CD4-positive, alpha-beta T cell treated with Interleukin-12 subunit alpha and Interleukin-12 subunit beta, for 1 hour (primary cell): ENCODE measurements around the gene ALDH1L1.

Experiments used
- DNase-seq: peaks from one replicate; pipeline ENCODE4 v3.0.0-alpha.2; 2020

The ALDH1L1 gene

DNA sequence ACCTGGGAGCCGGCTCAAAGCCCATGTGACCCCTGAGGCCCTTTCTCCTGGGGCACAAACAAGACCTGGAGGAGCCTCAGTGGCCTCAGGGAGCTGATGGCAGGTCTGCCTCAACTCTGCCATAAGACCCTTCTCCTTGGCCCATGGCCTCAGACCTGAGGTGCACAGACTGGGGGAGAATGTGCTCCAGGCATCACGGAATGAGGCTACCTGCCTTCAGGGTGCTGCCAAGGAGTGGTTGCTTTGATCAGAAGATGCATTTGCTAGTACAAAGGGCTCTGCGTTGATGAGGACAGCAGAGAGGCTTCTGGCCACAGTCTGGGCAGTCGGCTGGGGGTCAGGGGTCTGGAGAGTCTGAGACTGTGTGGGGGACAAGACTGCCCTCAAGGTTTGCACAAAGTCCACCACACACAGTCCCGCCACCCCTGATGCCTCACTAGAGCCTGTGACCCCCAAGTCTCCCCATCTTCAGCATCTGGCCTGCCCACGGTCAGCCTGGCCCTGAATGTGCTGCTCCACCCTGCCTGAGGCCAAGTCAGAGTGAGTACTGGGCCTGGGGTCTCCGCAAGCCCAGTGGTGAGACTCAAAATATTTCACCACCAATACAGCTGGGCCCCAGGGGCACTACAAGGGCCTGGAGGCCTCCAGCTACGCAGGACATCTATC is 26.6 kb downstream of the ALDH1L1 start:
- no peak for DNase-seq

- DNase-seq: no peak
These were observed 27.3 kb downstream of the ALDH1L1 start for GRCh38 chr3:126152901-126153694.

DNA sequence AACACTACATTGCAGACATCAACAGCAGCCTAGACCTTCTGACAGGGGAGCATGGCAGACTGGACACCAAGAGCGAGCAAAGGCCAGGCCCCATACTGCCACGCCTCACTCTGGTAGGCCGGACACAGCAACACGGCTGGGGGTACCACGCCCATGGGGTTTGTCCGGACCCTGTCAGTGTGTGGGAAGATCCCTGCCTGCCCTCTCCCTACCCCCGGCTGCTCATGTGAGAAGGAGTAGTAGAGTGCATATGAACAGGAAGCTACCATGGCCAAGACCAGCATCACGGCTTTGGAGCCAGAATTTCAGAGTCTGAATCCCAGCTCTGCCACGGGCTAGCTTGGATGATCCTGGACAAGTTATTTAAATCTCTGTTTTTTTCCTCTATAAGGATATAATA is 27.9 kb downstream of the ALDH1L1 start:
- no peak for DNase-seq

DNA sequence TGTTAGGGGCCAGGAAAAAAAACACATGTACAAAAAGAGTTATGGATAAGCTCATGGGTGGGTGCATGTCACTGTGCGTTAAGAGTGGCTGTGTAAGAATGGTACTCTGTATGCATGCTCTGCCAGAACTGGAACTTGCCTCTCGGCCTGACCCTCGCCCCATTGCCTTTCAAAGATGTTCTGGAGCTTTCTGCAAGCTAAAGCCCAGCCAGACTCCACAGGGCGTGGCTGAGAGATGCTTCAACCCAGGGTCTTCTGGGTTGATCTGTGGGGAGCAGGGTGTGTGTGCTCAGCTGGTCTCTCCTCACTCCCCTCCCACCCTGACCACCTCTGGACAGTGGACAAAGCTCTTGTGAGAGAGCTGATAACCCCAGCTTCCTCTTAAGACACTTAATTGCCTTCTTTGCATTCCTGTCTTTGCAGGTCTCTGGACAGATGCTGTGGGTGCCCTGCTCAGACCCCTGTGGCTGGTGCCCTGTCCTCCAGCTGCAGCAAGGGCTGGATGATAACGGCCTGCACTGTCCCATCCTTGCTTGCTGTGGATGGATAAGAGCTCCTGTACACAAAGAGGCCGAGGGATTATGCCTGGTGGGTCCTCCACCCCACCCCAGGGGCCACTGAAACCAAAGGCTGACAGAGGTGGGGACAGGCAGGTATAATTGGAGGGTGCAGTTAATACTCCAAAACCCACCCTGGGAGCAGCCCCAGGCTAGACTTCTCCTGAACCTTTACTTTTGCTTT is 28.7 kb downstream of the ALDH1L1 start:
- no peak for DNase-seq

- DNase-seq: no peak
These were observed 30.3 kb downstream of the ALDH1L1 start for GRCh38 chr3:126149960-126150515.

GRCh38 chr3:126149256-126149902 is 31.0 kb downstream of the ALDH1L1 start:
- no peak for DNase-seq

DNA sequence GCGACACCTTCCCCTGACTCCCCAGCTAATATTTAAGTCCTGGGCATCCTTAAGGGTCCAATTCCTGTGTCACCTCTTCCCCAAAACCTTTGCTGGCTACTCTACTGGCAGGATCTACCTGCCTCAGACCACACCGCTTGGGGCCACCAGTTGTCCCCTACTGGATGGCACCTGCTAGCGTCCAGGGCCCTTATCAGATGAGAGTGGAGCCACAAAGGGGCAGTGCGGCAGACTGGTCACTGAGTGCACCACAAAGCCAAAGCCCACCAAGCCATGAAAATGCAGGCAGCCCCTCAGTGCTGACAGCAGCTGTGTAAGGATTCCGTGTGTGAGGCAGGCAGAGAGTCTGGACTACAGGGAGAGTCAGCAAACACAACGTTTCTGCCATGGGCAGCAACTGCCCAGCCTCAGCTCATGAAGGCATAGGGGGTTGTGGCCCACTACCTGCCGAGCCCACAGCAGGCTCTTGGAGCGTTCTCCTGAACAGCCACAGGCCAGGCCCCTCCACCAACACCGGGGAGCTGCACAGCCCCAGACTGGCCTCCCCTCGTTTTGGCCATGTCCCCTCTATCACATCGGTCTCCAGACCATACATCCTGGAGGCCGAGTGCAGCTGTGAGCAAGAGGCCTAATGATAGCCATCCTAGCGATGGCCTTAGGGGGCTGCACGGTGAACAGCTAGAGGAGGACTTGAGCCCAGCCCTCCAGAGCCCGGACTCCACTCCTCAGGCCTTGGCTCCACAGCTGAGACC is 32.3 kb downstream of the ALDH1L1 start:
- DNase-seq: no peak

- no peak for DNase-seq
These were observed 33.0 kb downstream of the ALDH1L1 start for GRCh38 chr3:126147147-126147931.

DNA sequence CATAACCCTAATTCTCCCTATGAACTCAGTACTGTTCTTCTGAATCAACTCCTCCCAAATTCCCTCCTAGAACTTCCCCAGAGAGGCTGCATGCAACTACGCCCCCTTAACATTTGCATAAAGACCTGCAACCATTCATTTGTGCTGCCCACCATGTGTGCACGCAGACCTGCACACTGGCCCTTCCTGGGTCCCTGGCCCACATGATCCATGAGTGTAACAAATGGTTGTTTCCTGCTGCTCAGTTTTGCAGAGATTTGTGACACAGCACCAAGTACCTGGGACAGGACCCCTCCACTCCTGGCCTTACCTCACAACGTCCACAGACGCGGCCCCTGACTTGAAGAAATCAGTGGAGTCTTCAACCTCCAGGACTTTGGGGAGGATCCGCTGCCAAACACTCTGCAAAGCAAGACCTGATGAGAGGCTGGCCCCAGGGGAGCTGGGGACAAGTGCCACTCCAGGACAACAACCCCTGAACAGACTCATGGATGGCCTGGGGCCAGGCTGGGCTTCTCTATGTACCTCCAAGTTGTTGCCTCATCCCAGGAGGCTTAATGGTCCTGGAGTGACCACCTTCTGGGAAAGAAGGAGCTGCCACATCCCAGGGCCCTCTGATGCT is 33.8 kb downstream of the ALDH1L1 start:
- DNase-seq: no peak

DNA sequence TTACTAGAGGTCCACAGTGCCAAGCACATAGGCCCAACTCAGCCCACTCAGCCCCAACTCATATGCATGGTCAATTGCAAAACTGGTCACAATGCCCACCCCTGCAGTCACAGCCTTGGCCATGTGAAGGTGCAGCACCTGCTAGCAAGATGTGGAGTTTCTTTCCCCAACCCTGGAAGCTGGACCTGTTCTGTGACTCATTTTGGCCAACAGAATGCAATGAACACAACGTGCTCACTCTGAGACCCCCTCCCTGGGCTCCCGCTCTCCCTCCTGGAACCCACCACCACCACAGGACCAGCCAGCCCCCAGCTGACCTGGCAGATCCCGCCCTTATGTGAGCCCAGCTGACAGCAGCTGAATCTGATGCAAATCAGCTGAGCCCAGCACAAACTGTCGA is 34.4 kb downstream of the ALDH1L1 start:
- no peak for DNase-seq

- no peak for DNase-seq
These were observed 37.7 kb downstream of the ALDH1L1 start for GRCh38 chr3:126142652-126143051.

DNA sequence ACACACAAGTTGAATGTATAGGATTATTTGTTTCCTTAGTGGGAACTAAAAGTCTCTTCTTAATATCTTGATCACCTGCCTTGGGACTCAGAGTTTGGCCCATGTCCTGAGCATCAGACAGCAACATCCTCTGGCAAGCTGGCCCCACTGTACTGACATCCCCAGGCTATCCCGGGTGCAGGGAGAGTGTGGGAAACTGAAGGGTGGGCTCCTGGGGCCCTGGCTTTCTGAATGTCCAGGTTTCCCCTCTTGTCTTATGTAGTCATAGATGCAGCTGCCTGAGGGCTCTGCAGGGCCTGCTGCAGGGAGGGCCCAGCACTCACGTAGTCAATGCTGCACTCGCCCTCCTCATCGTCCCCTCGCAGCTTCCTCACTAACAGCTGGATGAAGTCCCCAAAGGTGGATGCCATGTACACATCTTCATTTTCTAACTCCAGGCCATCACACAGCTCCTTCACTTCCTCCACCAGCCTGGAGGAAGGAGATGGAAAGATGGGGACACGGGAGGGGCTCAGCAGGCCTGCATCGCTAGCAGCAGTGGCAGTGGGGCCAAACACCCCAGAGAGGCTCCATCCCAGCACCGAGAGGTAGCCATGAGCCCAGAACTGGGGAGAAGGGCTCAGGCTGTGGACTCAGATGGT is 42.8 kb downstream of the ALDH1L1 start:
- DNase-seq: no peak

GRCh38 chr3:126136428-126137220 is 43.8 kb downstream of the ALDH1L1 start:
- DNase-seq: no peak

DNA sequence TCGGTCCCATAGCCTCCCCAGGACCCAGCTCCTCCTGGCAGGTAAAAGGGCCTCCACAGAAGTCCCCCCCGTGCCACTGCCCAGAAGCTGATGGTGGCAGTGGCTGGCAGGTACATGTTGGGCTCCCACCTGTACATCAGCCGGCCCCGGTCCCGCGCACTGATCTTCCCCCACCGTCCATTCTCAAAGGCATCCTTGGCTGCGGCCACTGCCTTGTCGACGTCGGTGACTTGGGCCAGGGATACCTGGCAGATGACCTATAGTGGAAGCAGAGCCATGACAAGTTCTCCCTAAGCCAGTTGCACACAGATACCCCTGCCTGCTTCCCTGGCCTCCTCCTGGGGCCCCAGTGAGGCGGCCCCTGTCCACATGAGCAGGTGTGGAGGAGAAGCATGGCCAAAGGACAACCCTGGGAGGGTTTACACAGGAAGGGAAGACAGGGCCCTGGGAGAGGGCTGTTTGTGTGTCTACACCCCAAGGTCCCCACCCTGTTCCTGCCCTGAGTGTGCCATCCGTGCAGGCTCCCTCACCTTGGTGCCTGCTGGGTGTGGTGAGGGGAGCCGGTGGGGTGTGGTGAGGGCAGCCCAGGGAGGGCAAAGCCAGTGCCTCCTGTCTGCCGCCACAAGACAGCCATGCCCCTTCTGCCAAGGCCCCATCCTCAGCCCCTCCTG is 44.8 kb downstream of the ALDH1L1 start:
- no peak for DNase-seq

DNA sequence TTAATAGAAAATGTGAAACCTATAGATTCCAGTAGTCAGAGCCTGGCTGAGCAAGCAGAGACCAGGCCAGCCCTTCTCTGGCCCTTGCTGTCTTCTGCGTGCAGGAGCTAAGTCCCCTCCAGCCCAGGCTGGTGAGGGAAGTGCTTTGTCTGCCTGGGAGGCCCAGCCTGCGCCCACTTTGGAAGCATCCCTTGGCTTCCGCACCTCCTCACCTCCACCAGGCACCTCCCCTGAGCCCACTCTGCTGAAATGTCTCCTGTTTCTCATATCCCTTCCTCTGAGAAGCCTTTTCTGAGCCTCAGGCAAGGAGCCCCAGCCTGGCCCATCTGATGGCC is 45.3 kb downstream of the ALDH1L1 start:
- DNase-seq: no peak

- peak; percentile 35 for DNase-seq
These were observed 46.0 kb downstream of the ALDH1L1 start for GRCh38 chr3:126134219-126134975.

- DNase-seq: no peak
These were observed 46.8 kb downstream of the ALDH1L1 start for GRCh38 chr3:126133606-126134005.
